Activated naive CD4-positive, alpha-beta T cell treated with anti-CD3 and anti-CD28 coated beads, Interleukin-2, amount 50 U/mL, for 72 hours (primary cell): ENCODE data around the gene DLX3. TPM values are rescaled to one million over a fixed set of nuclear protein-coding genes. Genes with fewer than 3 reads are reported as not detected.

Experiments
- total RNA-seq, 2 donors: library from RNA; stranded (reverse); gene quantifications; one replicate each; pipeline ENCODE4 v1.2.3, GENCODE V29; 2022

Gene DLX3
- total RNA-seq, 2 donors from 2014 or later = 0.10 TPM; not detected in 1

Other genes with a start within 250 kb of the DLX3 start
- 10 to 100 TPM; 13.3 to 25.0 TPM for gene FAM117A, start 231.1 kb downstream of the DLX3 start, total RNA-seq
- 100 to 1,000 TPM in 1 of 2 donors, 10 to 100 TPM in 1; 75.4 to 119 TPM for gene KAT7, start 206.5 kb downstream of the DLX3 start, total RNA-seq
- not detected for gene TAC4, start 147.2 kb downstream of the DLX3 start, total RNA-seq
- under 1 TPM; 0.27 to 0.56 TPM for gene DLX4, start 26.0 kb downstream of the DLX3 start, total RNA-seq
- gene ITGA3, start 60.9 kb upstream of the DLX3 start, total RNA-seq = 10 to 100 TPM in 1 of 2 donors, 1 to 10 TPM in 1; 7.4 to 40.7 TPM
- 10 to 100 TPM; 14.3 to 18.7 TPM for gene PDK2, start 100.1 kb upstream of the DLX3 start, total RNA-seq
- gene SAMD14, start 134.9 kb upstream of the DLX3 start, total RNA-seq = 1 to 10 TPM; 1.3 to 4.4 TPM
- gene PPP1R9B, start 155.5 kb upstream of the DLX3 start, total RNA-seq = 100 to 1,000 TPM in 1 of 2 donors, 10 to 100 TPM in 1; 74.4 to 112 TPM
- gene SGCA, start 170.8 kb upstream of the DLX3 start, total RNA-seq = under 1 TPM; 0.31 to 0.41 TPM
- 1 to 10 TPM in 1 of 2 donors, under 1 TPM in 1; 0.48 to 3.0 TPM for gene COL1A1, start 206.4 kb upstream of the DLX3 start, total RNA-seq